GM21786 (cell line): ENCODE results near the gene WDR70.
"Not testable (repeated sequence)": the region's sequence is repeated elsewhere in the genome, so short reads cannot be mapped to it uniquely, and the experiment has no call there.

Experiments
- ATAC-seq: cut with Tn5 transposase; IDR thresholded peaks from one replicate; pipeline ENCODE4 v1.9.1; 2021; ENCODE audit not compliant: unreplicated experiment

The WDR70 gene

GRCh38 chr5:37379100-37379628, at the start of gene WDR70:
Gene WDR70, plus strand, starts transcription at chr5:37379318. Its CDS starts 50 bp downstream, at chr5:37379368.
- peak; percentile 99 for ATAC-seq

DNA sequence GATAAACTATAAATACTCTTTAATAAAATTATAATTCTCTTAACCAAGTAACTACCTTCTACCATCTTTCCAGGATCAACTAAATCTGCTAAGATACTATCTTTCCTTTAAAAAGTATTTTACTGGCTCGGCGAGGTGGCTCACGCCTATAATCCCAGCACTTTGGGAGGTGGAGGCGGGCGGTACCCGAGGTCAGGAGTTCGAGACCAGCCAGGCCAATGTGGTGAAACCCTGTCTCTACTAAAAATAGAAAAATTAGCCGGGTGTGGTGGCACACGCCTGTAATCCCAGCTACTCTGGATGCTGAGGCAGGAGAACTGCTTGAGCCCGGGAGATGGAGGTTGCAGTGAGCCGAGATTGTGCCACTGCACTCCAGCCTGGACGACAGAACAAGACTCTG, 44.4 kb upstream of the WDR70 start:
- not testable (repeated sequence) for ATAC-seq

GRCh38 chr5:37342741-37343140, 36.4 kb upstream of the WDR70 start:
- not testable (repeated sequence) for ATAC-seq

DNA sequence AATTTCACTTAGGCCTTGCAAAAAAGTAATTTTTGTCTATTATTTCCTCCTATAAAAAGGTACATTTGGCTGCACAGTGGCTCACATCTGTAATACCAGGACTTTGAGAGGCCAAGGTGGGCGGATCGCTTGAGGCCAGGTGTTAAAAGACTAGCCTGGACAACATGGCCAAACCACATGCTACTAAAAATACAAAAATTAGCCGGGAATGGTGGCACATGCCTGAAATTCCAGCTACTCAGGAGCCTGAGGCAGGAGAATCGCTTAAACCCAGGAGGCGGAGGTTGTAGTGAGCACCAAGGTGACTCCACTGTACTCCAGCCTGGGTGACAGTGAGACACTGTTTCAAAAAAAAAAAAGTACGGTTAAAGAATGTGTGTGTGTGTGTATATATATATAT, 24.0 kb upstream of the WDR70 start:
- no peak for ATAC-seq

DNA sequence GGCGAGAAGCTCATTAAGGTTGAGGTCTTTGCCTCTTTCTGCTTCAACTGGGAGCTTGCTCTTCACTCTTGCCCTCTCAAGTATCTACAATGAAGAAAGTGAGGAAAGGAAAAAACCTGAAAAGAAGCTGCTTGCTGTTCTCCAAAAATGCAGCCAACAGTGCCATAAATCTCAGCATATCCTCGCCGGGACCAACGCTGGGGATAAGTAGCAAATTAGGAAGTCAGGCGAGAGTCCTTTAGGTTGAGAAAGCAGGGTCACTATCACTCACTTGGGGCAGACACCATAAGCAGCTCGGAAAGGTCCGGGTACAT, 8.6 kb upstream of the WDR70 start:
- no peak for ATAC-seq

GRCh38 chr5:37370864-37371726, 8.0 kb upstream of the WDR70 start, which contains the start of gene NUP155:
Gene NUP155, minus strand, starts transcription at chr5:37371106. Its CDS starts 129 bp downstream, at chr5:37370977.
- peak; percentile 95 for ATAC-seq

DNA sequence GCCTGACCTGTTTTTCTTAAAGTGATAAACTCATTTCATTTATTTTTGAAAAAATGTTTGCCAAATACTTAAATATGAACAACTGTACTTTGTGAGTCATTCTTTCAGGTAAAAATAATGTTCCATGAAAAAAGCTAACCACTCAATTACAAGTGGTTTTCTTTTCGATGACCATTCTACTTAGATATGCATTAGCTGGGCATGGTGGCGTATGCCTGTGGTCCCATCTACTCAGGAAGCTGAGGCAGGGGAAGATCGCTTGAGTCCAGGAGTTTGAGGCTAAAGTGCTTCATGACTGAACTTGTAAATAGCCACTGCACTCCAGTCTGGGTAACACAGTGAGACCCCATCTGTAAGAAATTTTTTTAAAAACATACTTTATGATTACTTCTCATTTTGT, 4.0 kb upstream of the WDR70 start:
- ATAC-seq: no peak

DNA sequence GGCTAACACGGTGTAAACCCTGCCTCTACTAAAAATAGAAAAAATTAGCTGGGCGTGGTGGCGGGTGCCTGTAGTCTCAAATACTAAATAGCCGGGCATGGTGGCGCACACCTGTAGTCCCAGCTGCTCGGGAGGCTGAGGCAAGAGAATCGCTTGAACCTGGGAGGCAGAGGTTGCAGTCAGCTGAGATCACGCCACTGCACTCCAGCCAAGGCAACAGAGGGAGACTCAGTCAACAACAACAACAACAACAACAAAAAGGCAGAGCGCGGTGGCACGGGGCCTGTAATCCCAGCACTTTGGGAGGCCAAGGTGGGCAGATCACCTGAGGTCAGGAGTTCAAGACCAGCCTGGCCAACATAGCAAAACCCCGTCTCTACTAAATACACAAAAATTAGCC, 1.1 kb upstream of the WDR70 start:
- ATAC-seq: not testable (repeated sequence)

DNA sequence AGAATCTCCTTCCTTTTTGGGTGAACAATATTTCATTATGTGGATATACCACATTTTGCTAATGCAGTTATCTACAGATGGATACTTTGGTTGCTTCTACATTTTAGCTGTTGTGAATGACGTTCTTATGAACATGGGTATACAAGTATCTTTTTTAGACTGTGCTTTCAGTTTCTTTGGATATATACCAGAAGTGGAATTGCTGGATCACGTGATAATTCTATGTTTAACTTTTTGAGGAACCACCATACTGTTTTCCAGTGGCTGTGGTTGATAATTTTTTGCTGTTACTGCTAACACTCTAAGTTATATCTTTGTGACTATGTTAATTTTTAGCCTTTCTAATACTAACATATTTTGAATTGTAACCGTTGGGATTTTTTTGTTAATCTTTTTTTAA, 12.5 kb downstream of the WDR70 start:
- ATAC-seq: no peak

GRCh38 chr5:37396352-37396751, 17.2 kb downstream of the WDR70 start:
- no peak for ATAC-seq

GRCh38 chr5:37400501-37400900, 21.4 kb downstream of the WDR70 start:
- no peak for ATAC-seq

DNA sequence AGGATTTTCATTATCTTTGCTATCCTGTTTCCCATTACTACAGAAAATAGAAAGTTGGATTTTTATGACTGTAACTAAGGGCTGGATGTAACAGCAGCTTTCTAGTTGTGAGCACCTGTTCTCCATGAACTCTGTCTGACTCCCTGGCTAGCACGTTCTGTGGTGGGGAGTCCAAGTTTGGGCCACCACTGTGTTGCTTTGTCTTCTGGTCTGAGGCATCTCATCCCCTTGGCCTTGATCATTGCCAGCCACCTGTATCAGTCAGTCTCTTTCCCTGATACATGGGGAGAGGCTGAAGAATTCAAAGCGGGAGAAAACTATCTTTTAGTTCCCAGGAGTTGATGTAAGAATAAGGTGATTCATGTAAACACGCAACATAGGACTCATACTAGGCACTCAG, 33.4 kb downstream of the WDR70 start:
- no peak for ATAC-seq

GRCh38 chr5:37415456-37415855, 36.3 kb downstream of the WDR70 start:
- not testable (repeated sequence) for ATAC-seq

GRCh38 chr5:37417347-37417746, 38.2 kb downstream of the WDR70 start:
- no peak for ATAC-seq

DNA sequence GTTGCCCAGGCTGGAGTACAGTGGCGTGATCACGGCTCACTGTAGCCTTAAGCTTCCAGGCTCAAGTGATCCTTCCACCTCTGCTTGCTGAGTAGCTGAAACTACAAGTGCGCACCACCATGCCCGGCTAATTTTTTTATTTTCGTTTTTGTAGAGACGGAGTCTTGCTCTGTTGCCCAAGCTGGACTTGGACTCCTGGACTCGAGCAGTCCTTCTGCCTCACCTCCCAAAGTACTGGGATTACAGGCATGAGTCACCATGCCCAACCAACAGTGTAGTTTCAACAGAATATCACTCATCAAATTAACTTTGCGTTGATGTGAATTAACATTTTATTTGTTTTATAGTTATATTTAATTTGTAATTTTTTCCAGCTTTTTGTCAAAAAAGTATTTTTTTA, 45.3 kb downstream of the WDR70 start:
- no peak for ATAC-seq

- no peak for ATAC-seq
Observed at GRCh38 chr5:37428044-37428443, 48.9 kb downstream of the WDR70 start.

- ATAC-seq: no peak
Observed at GRCh38 chr5:37435261-37435660, 56.1 kb downstream of the WDR70 start.

GRCh38 chr5:37436146-37436934, 57.2 kb downstream of the WDR70 start:
- ATAC-seq: peak; percentile 65

DNA sequence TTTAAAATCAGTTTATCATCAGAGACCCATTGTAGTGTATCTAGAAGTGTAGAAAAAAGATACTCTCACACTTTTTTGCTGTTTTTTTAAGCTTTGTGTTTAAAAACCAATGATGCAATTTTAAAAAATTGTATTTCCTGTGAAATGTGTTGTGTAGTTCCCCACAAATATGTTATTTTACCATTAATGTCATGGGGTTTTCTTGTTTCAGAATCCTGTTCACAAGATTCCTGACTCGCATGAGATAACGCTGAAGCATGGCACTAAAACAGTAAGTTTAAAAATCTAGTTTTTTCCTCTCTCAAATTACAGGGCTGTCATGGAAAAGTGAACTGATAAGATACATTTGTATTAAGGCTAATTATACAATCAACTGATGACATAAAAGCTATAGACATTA, 58.6 kb downstream of the WDR70 start:
- no peak for ATAC-seq

- ATAC-seq: not testable (repeated sequence)
Observed at GRCh38 chr5:37445783-37446182, 66.7 kb downstream of the WDR70 start.

GRCh38 chr5:37448941-37449340, 69.8 kb downstream of the WDR70 start:
- no peak for ATAC-seq

GRCh38 chr5:37451991-37452390, 72.9 kb downstream of the WDR70 start:
- ATAC-seq: not testable (repeated sequence)
